GM18519 (cell line): Measurements from ENCODE around the gene BDH1.
"Not testable (repeated sequence)": the region's sequence is repeated elsewhere in the genome, so short reads cannot be mapped to it uniquely, and the experiment has no call there.

Experiments
- ATAC-seq: cut with Tn5 transposase; IDR thresholded peaks from one replicate; pipeline ENCODE4 v1.9.1; 2021; ENCODE audit warnings: mild to moderate bottlenecking, moderate library complexity; ENCODE audit not compliant: unreplicated experiment, low FRiP score

The BDH1 gene

GRCh38 chr3:197555281-197556261 is at the start of gene BDH1:
Gene BDH1 (minus strand): TSS chr3:197555968. CDS start chr3:197546443, 9,525 bp downstream.
- no peak for ATAC-seq

GRCh38 chr3:197603317-197603933 is 47.7 kb upstream of the BDH1 start:
- ATAC-seq = no peak

GRCh38 chr3:197602351-197602750 is 46.6 kb upstream of the BDH1 start:
- ATAC-seq = not testable (repeated sequence)

- not testable (repeated sequence) for ATAC-seq
Observed at GRCh38 chr3:197601566-197601840, 45.7 kb upstream of the BDH1 start.

GRCh38 chr3:197600796-197601565 is 45.2 kb upstream of the BDH1 start:
- ATAC-seq = no peak

- ATAC-seq = no peak
Observed at GRCh38 chr3:197599089-197599765, 43.5 kb upstream of the BDH1 start.

GRCh38 chr3:197598404-197598980 is 42.7 kb upstream of the BDH1 start:
- ATAC-seq = no peak

- no peak for ATAC-seq
Observed at GRCh38 chr3:197597335-197597734, 41.6 kb upstream of the BDH1 start.

GRCh38 chr3:197595470-197596185 is 39.9 kb upstream of the BDH1 start:
- no peak for ATAC-seq

GRCh38 chr3:197593046-197593380 is 37.2 kb upstream of the BDH1 start:
- ATAC-seq = no peak

- no peak for ATAC-seq
Observed at GRCh38 chr3:197592361-197593045, 36.7 kb upstream of the BDH1 start.

- ATAC-seq = no peak
Observed at GRCh38 chr3:197591816-197592215, 36.0 kb upstream of the BDH1 start.

GRCh38 chr3:197590313-197590962 is 34.7 kb upstream of the BDH1 start:
- no peak for ATAC-seq

- no peak for ATAC-seq
Observed at GRCh38 chr3:197589545-197589944, 33.8 kb upstream of the BDH1 start.

- ATAC-seq = not testable (repeated sequence)
Observed at GRCh38 chr3:197586768-197587167, 31.0 kb upstream of the BDH1 start.

GRCh38 chr3:197586181-197586580 is 30.4 kb upstream of the BDH1 start:
- no peak for ATAC-seq

GRCh38 chr3:197584733-197585132 is 29.0 kb upstream of the BDH1 start:
- no peak for ATAC-seq

- ATAC-seq = no peak
Observed at GRCh38 chr3:197583371-197583770, 27.6 kb upstream of the BDH1 start.

- ATAC-seq = no peak
Observed at GRCh38 chr3:197580253-197580691, 24.5 kb upstream of the BDH1 start.
